ENCODE measurements around the gene DNAJC21.

The DNAJC21 gene

GRCh38 chr5:35001842-35002241, 72.5 kb downstream of the DNAJC21 start:
- H3K9me3 ChIP-seq (ENCODE audit: insufficient read depth, low read depth, low read length), result no peaks in the 10 kb centered on the region
- no peaks in the 10 kb centered on the region for H4K20me1 ChIP-seq (ENCODE audit: insufficient read depth, low read length, poor library complexity, severe bottlenecking)
- H3K4me1 ChIP-seq (ENCODE audit: insufficient read depth, low read length, poor library complexity, severe bottlenecking), result no peaks in the 10 kb centered on the region
- no peaks in the 10 kb centered on the region for H3K9me2 ChIP-seq (replicated peaks; ENCODE audit: low read depth, low read length)
- no peaks in the 10 kb centered on the region for H3K79me2 ChIP-seq (ENCODE audit: insufficient read depth, low read length)
- H3K4me3 ChIP-seq (ENCODE audit: low read length, poor library complexity, severe bottlenecking), result no peak overlapping the region
- TF ChIP-seq CTCF (conservative IDR thresholded peaks at IDR 0.05; ENCODE audit: low read length) (no peak), EZH2phosphoT487 (IDR thresholded peaks at IDR 0.05; ENCODE audit: borderline replicate concordance) (no peak)
- no peaks in the 10 kb centered on the region for H3K36me3 ChIP-seq (ENCODE audit: insufficient read depth, low read length)
- 0 out of 2 replicates have a peak overlapping the region, but pooled peaks have one; percentile 53 for H2AFZ ChIP-seq (ENCODE audit: low read length)
- no peaks in the 10 kb centered on the region for H3K27me3 ChIP-seq (ENCODE audit: insufficient read depth, low read length, poor library complexity, severe bottlenecking)
- H3K9ac ChIP-seq (ENCODE audit: low read depth, low read length, poor library complexity, severe bottlenecking), result no peak overlapping the region
- no peaks in the 10 kb centered on the region for H3F3A ChIP-seq (ENCODE audit: low read depth)
- no peak overlapping the region for H3K4me2 ChIP-seq (ENCODE audit: low read depth, low read length, poor library complexity, severe bottlenecking)

- Histone ChIP-seq H3K9me2 (replicated peaks; ENCODE audit: low read depth, low read length) (no peaks in the 10 kb centered on the region), H3K9me3 (ENCODE audit: insufficient read depth, low read depth, low read length) (no peaks in the 10 kb centered on the region), H3K27me3 (ENCODE audit: insufficient read depth, low read length, poor library complexity, severe bottlenecking) (no peaks in the 10 kb centered on the region), H3K4me2 (ENCODE audit: low read depth, low read length, poor library complexity, severe bottlenecking) (no peak overlapping the region), H2AFZ (ENCODE audit: low read length) (0 out of 2 replicates have a peak overlapping the region, but pooled peaks have one; percentile 53), H3K4me3 (ENCODE audit: low read length, poor library complexity, severe bottlenecking) (no peak overlapping the region), H3K4me1 (ENCODE audit: insufficient read depth, low read length, poor library complexity, severe bottlenecking) (no peaks in the 10 kb centered on the region), H3F3A (ENCODE audit: low read depth) (no peaks in the 10 kb centered on the region), H3K79me2 (ENCODE audit: insufficient read depth, low read length) (no peaks in the 10 kb centered on the region), H4K20me1 (ENCODE audit: insufficient read depth, low read length, poor library complexity, severe bottlenecking) (no peaks in the 10 kb centered on the region), H3K36me3 (ENCODE audit: insufficient read depth, low read length) (no peaks in the 10 kb centered on the region), H3K9ac (ENCODE audit: low read depth, low read length, poor library complexity, severe bottlenecking) (no peak overlapping the region)
- TF ChIP-seq CTCF (conservative IDR thresholded peaks at IDR 0.05; ENCODE audit: low read length) (0 out of 2 replicates have a peak, but pooled peaks have one; percentile 15), EZH2phosphoT487 (IDR thresholded peaks at IDR 0.05; ENCODE audit: borderline replicate concordance) (no peak)
Measured at GRCh38 chr5:35002459-35002858, 73.1 kb downstream of the DNAJC21 start.

- no peak overlapping the region; the same call in 1 of the 2 replicates for H2AFZ ChIP-seq (ENCODE audit: low read length)
- no peak overlapping the region for H3K9ac ChIP-seq (ENCODE audit: low read depth, low read length, poor library complexity, severe bottlenecking)
- no peaks in the 10 kb centered on the region for H3K9me2 ChIP-seq (replicated peaks; ENCODE audit: low read depth, low read length)
- no peaks in the 10 kb centered on the region for H3K9me3 ChIP-seq (ENCODE audit: insufficient read depth, low read depth, low read length)
- no peaks in the 10 kb centered on the region for H3K36me3 ChIP-seq (ENCODE audit: insufficient read depth, low read length)
- no peaks in the 10 kb centered on the region for H4K20me1 ChIP-seq (ENCODE audit: insufficient read depth, low read length, poor library complexity, severe bottlenecking)
- no peaks in the 10 kb centered on the region for H3F3A ChIP-seq (ENCODE audit: low read depth)
- TF ChIP-seq EZH2phosphoT487 (IDR thresholded peaks at IDR 0.05; ENCODE audit: borderline replicate concordance), result no peak
- TF ChIP-seq CTCF (conservative IDR thresholded peaks at IDR 0.05; ENCODE audit: low read length), result peak; percentile 97
- H3K27me3 ChIP-seq (ENCODE audit: insufficient read depth, low read length, poor library complexity, severe bottlenecking), result no peaks in the 10 kb centered on the region
- H3K4me3 ChIP-seq (ENCODE audit: low read length, poor library complexity, severe bottlenecking), result no peak overlapping the region
- H3K79me2 ChIP-seq (ENCODE audit: insufficient read depth, low read length), result no peaks in the 10 kb centered on the region
- no peak overlapping the region for H3K4me2 ChIP-seq (ENCODE audit: low read depth, low read length, poor library complexity, severe bottlenecking)
- H3K4me1 ChIP-seq (ENCODE audit: insufficient read depth, low read length, poor library complexity, severe bottlenecking), result no peaks in the 10 kb centered on the region
Measured at GRCh38 chr5:35003018-35003957, 73.9 kb downstream of the DNAJC21 start.

Measured in Loucy (cell line).